OCI-LY7 (cell line): ENCODE results near the gene ATP5MC2. TPM values are rescaled to one million over a fixed set of nuclear protein-coding genes. Genes with fewer than 3 reads are reported as not detected.

Experiments
- BruUV-seq: library from RNA; stranded (reverse); fragments of 400-500 nt; replicated peaks from 2 replicates; lab custom pipeline; 2021; lab: Mats Ljungman, UMichigan
- CTCF ChIA-PET: fragments of 300-600 bp; sonication (Branson Sonifier 250); formaldehyde crosslinking; loops from one replicate; lab custom pipeline; 2022; ENCODE audit warnings: antibody characterized with exemption; ENCODE audit not compliant: unreplicated experiment; lab: Charles Lee
- POLR2A ChIA-PET: fragments of 300-600 bp; sonication (Branson Sonifier 250); formaldehyde crosslinking; loops from one replicate; lab custom pipeline; 2022; ENCODE audit warnings: antibody characterized with exemption; lab: Charles Lee
- DNase-seq: peaks from one replicate; pipeline ENCODE4 v3.0.0-alpha.2; 2015; ENCODE audit warnings: low spot score
- H2AFZ ChIP-seq: fragments of 200-600 bp; sonication (generic), shearing (Covaris generic); 2 replicates; pipeline ENCODE4 v1.6.1; 2014; ENCODE audit warnings: mild to moderate bottlenecking, antibody characterized with exemption, low read length, moderate library complexity
- H3K27ac ChIP-seq: fragments of 200-600 bp; sonication (generic); 2 replicates; pipeline ENCODE4 v1.5.1; 2014; ENCODE audit warnings: mixed run types, low read depth, mild to moderate bottlenecking, moderate library complexity, low read length, inconsistent platforms; ENCODE audit not compliant: poor library complexity, severe bottlenecking
- H3K36me3 ChIP-seq: fragments of 200-600 bp; sonication (generic); 2 replicates; pipeline ENCODE4 v1.6.1; 2014; ENCODE audit warnings: mild to moderate bottlenecking, antibody characterized with exemption, low read length, moderate library complexity, mixed read lengths; ENCODE audit not compliant: insufficient read depth
- H3K4me1 ChIP-seq: fragments of 200-600 bp; sonication (generic); 2 replicates; pipeline ENCODE4 v1.5.1; 2014; ENCODE audit warnings: mild to moderate bottlenecking, low read length; ENCODE audit not compliant: insufficient read depth, poor library complexity, severe bottlenecking
- H3K4me2 ChIP-seq: fragments of 200-600 bp; sonication (generic); 2 replicates; pipeline ENCODE4 v1.6.1; 2014; ENCODE audit warnings: mild to moderate bottlenecking, low read length
- H3K4me3 ChIP-seq: fragments of 200-600 bp; sonication (generic); 2 replicates; pipeline ENCODE4 v1.5.1; 2014; ENCODE audit warnings: mild to moderate bottlenecking, low read depth, low read length; ENCODE audit not compliant: poor library complexity, severe bottlenecking
- H3K79me2 ChIP-seq: fragments of 200-600 bp; sonication (generic); 2 replicates; pipeline ENCODE4 v1.6.1; 2016; ENCODE audit warnings: low read depth, mild to moderate bottlenecking, low read length, moderate library complexity, mixed read lengths; ENCODE audit not compliant: insufficient read depth
- H3K9me2 ChIP-seq: fragments of 200-600 bp; sonication (generic); 2 replicates; pipeline ENCODE4 v1.6.1; 2016; ENCODE audit warnings: mild to moderate bottlenecking, low read length, mixed read lengths; ENCODE audit not compliant: insufficient read depth
- H3K9me3 ChIP-seq: fragments of 200-600 bp; sonication (generic); 2 replicates; pipeline ENCODE4 v1.6.1; 2014; ENCODE audit warnings: mild to moderate bottlenecking, mixed run types, low read length, mixed read lengths
- H4K20me1 ChIP-seq: fragments of 200-600 bp; sonication (generic); 2 replicates; pipeline ENCODE4 v1.6.1; 2014; ENCODE audit warnings: mild to moderate bottlenecking, antibody characterized with exemption, low read length, moderate library complexity, mixed read lengths; ENCODE audit not compliant: insufficient read depth
- EZH2phosphoT487 ChIP-seq: fragments of 200-600 bp; sonication (generic); IDR thresholded peaks from 2 replicates; pipeline ENCODE4 v1.6.1; 2018; ENCODE audit warnings: low read depth, borderline replicate concordance, mild to moderate bottlenecking, mixed run types, antibody characterized with exemption, low read length, moderate library complexity, mixed read lengths
- intact Hi-C: fragments of 100-400 bp; cut with micrococcal nuclease; formaldehyde crosslinking; loops from one replicate; pipeline ENCODE4 v1.10.0; 2022; ENCODE audit not compliant: unreplicated experiment
- total RNA-seq, 2 experiments: library from RNA; depleted of rRNA in 1 of 2; stranded (reverse); fragments of >200 nt in 1 of 2; shearing (Covaris generic) in 1 of 2; gene quantifications; 2 replicates each; pipeline ENCODE4 v1.2.3, GENCODE V29; 2014 to 2022
- TF ChIP-seq, protein P1 (sequence below): fragments of 200-600 bp; sonication (generic); conservative IDR thresholded peaks from 2 replicates; pipeline ENCODE4 v1.5.1; 2014; ENCODE audit warnings: mild to moderate bottlenecking, antibody characterized with exemption, low read length, moderate library complexity, mixed read lengths

ATP5MC2 gene
- total RNA-seq, 2 experiments from 2014 or later, result 374 to 500 TPM

GRCh38 chr12:53631721-53632120, 44.2 kb downstream of the ATP5MC2 start:
- Histone ChIP-seq H3K4me1 (peaks cover 7% of the 10 kb centered on the region), H3K36me3 (no peaks in the 10 kb centered on the region), H3K4me2 (no peak overlapping the region), H3K4me3 (no peak overlapping the region), H3K27ac (no peak overlapping the region), H3K9me3 (no peaks in the 10 kb centered on the region), H4K20me1 (no peaks in the 10 kb centered on the region), H2AFZ (no peak overlapping the region), H3K9me2 (no peaks in the 10 kb centered on the region), H3K79me2 (no peaks in the 10 kb centered on the region)
- ChIA-PET CTCF (no interaction called here), POLR2A (interaction anchor here (0.7 kb wide), 1 partner anchor 28 kb away, joined by 8 read pairs; no protein-coding TSS in a partner anchor)
- no peak for DNase-seq
- intact Hi-C loops, result no loop called here
- BruUV-seq, result no TSS peak
- TF ChIP-seq, protein P1, sequence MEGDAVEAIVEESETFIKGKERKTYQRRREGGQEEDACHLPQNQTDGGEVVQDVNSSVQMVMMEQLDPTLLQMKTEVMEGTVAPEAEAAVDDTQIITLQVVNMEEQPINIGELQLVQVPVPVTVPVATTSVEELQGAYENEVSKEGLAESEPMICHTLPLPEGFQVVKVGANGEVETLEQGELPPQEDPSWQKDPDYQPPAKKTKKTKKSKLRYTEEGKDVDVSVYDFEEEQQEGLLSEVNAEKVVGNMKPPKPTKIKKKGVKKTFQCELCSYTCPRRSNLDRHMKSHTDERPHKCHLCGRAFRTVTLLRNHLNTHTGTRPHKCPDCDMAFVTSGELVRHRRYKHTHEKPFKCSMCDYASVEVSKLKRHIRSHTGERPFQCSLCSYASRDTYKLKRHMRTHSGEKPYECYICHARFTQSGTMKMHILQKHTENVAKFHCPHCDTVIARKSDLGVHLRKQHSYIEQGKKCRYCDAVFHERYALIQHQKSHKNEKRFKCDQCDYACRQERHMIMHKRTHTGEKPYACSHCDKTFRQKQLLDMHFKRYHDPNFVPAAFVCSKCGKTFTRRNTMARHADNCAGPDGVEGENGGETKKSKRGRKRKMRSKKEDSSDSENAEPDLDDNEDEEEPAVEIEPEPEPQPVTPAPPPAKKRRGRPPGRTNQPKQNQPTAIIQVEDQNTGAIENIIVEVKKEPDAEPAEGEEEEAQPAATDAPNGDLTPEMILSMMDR, result no peak

DNA sequence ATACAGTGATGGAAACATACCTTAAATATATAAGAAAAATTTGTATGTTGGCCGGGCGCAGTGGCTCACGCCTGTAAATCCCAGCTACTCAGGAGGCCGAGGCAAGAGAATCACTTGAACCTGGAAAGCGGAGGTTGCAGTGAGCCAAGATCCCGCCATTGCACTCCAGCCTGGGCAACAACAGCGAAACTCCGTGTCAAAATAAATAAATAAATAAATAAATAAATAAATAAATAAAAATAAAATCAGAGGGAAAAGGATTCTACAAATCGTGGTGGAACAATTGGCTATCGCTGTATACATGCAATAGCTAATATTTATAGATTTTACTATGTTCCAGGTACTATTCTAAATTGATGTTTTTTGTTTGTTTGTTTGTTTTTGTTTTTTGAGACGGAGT, 48.0 kb downstream of the ATP5MC2 start:
- BruUV-seq, result no TSS peak
- peaks cover 24% of the 10 kb centered on the region for H3K4me1 ChIP-seq
- peaks cover 29% of the 10 kb centered on the region for H3K79me2 ChIP-seq
- ChIA-PET CTCF (no interaction called here), POLR2A (interaction anchor here (0.6 to 1.3 kb wide), 4 partner anchors 20 to 125 kb away, joined by 3 to 6 read pairs (median 4); partner anchors contain the start of gene ATP5MC2)
- H2AFZ ChIP-seq, result no peak overlapping the region
- no peaks in the 10 kb centered on the region for H3K9me2 ChIP-seq
- H3K9me3 ChIP-seq, result no peaks in the 10 kb centered on the region
- H3K36me3 ChIP-seq, result no peaks in the 10 kb centered on the region
- DNase-seq, result no peak
- no peak overlapping the region for H3K4me3 ChIP-seq
- no peak overlapping the region for H3K27ac ChIP-seq
- TF ChIP-seq EZH2phosphoT487, result no peak
- TF ChIP-seq, protein P1, result no peak
- intact Hi-C loops, result loop anchor here (2.0 to 5.0 kb wide), 3 partner anchors 49 to 246 kb away; partner anchors contain the start of genes ATP5MC2, CISTR and SP1
- no peak overlapping the region for H3K4me2 ChIP-seq
- no peaks in the 10 kb centered on the region for H4K20me1 ChIP-seq

DNA sequence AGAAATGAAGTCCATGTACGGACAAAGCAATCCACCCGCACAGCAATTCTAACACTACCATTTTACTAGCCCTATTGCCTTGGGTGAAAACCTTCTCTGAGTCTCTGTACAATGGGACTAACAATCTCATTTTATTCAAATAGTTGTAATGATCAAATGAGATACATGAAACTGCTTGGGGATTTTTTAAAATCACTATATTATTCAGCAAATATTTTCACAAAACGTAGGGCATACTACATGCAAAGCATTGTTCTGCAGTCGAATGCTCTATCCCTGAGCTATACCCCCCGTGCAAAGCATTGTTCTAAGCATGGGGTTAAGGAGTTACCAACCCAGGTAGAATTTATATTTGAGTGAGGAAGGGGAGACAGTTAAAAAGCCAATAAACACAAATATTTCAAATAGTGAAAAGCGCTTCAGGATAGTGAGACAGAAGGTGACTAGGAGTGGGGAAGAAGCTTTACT, 49.1 kb downstream of the ATP5MC2 start:
- ChIA-PET POLR2A (interaction anchor here (0.5 to 1.3 kb wide), 8 partner anchors 10 to 1273 kb away, joined by 3 to 7 read pairs (median 4); partner anchors contain the start of gene ATP5MC2), CTCF (interaction anchor here (1.5 kb wide), 1 partner anchor 49 kb away, joined by 5 read pairs; the partner anchor contains the start of gene ATP5MC2)
- intact Hi-C loops, result loop anchor here (2.0 to 5.0 kb wide), 3 partner anchors 50 to 244 kb away; partner anchors contain the start of genes ATP5MC2, CISTR and SP1
- peaks cover 34% of the 10 kb centered on the region for H3K79me2 ChIP-seq
- no peak for DNase-seq
- peak overlapping the region; percentile 90 for H3K4me2 ChIP-seq
- peak overlapping the region; percentile 43 for H3K27ac ChIP-seq
- peak overlapping the region; percentile 90 for H3K4me3 ChIP-seq
- no peaks in the 10 kb centered on the region for H3K36me3 ChIP-seq
- BruUV-seq, result TSS peak; percentile 100
- H2AFZ ChIP-seq, result peak overlapping the region; percentile 89
- TF ChIP-seq EZH2phosphoT487, result no peak
- TF ChIP-seq, protein P1, result no peak
- H3K9me3 ChIP-seq, result no peaks in the 10 kb centered on the region
- no peaks in the 10 kb centered on the region for H3K9me2 ChIP-seq
- peaks cover 29% of the 10 kb centered on the region for H3K4me1 ChIP-seq
- H4K20me1 ChIP-seq, result no peaks in the 10 kb centered on the region
